ENCODE data around the gene ABHD17B. TPM values are rescaled to one million over a fixed set of nuclear protein-coding genes. Genes with fewer than 3 reads are reported as not detected.

ABHD17B gene
- total RNA-seq, 1 donor from 2014 or later, result 12.0 TPM

- intact Hi-C loops (cut with DNase I), result no loop called here
- Histone ChIP-seq H3K4me3 (no peak overlapping the region), H3K27ac (no peak overlapping the region), H3K36me3 (no peaks in the 10 kb centered on the region), H3K9me3 (peaks cover 9% of the 10 kb centered on the region), H3K4me1 (no peaks in the 10 kb centered on the region), H3K27me3 (no peaks in the 10 kb centered on the region)
- no peak for TF ChIP-seq CTCF (IDR thresholded peaks at IDR 0.05)
- no peak for DNase-seq (ENCODE audit: extremely low spot score in 2 of 2)
Measured at GRCh38 chr9:71875345-71875744, 35.6 kb downstream of the ABHD17B start.

DNA sequence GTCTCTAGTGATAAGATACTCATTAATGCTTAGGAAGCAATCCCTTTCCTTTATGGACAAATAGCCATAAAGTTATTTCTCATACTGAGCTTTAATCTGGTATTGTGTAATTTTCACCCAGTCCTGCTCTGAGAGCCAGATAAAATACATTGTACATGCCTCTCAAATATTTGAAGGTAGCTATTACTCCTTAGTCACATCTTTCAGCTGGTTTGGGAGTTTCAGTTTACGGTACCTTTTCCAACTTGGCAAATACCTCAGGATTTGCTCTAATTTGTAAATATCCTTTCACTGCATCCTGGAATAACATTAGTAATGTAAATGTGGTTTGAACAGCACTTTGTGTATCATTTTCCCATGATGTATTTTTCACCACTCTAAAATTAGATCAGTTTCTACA, 47.4 kb downstream of the ABHD17B start:
- Histone ChIP-seq H3K27me3 (no peaks in the 10 kb centered on the region), H3K4me1 (no peaks in the 10 kb centered on the region), H3K27ac (no peak overlapping the region), H3K4me3 (no peak overlapping the region), H3K36me3 (peaks cover 0 to 11% of the 10 kb centered on the region in 2 donors), H3K9me3 (peaks cover 8% of the 10 kb centered on the region)
- no peak for TF ChIP-seq POLR2AphosphoS5 (IDR thresholded peaks at IDR 0.05; ENCODE audit: insufficient read depth in 1 of 2, low read depth in 1 of 2)
- no peak for TF ChIP-seq POLR2A (IDR thresholded peaks at IDR 0.05)
- no peak for TF ChIP-seq CTCF (IDR thresholded peaks at IDR 0.05)
- DNase-seq (ENCODE audit: extremely low spot score in 2 of 2), result no peak
- intact Hi-C loops (cut with DNase I), result no loop called here

DNA sequence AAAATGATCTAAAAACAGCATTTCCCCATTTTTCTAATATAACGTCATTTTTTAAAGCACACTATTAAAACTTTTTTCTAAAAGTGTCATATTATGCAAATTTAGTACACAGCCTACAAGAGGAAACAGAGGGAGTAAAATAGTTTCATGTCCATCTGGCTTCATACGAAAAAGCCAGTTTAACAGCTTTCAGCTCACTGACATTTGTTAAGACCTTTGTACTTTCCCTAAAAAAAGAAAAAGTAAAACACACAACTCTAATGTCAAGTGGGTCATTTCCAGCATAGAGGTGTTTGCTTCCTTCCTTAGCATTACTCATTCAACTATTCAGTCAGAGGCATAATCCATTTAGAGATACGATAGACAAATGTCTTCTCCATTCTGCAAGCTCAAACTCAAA, 49.4 kb downstream of the ABHD17B start:
- no peaks in the 10 kb centered on the region for H3K27me3 ChIP-seq
- H3K36me3 ChIP-seq, result peaks cover 0 to 5% of the 10 kb centered on the region in 2 donors
- TF ChIP-seq CTCF (IDR thresholded peaks at IDR 0.05), result no peak
- no peak for TF ChIP-seq POLR2AphosphoS5 (IDR thresholded peaks at IDR 0.05; ENCODE audit: insufficient read depth in 1 of 2, low read depth in 1 of 2)
- no peak for TF ChIP-seq POLR2A (IDR thresholded peaks at IDR 0.05)
- intact Hi-C loops (cut with DNase I), result no loop called here
- no peak overlapping the region for H3K27ac ChIP-seq
- DNase-seq (ENCODE audit: extremely low spot score in 2 of 2), result no peak
- H3K9me3 ChIP-seq, result peaks cover 8% of the 10 kb centered on the region
- H3K4me1 ChIP-seq, result no peaks in the 10 kb centered on the region
- no peak overlapping the region for H3K4me3 ChIP-seq

GRCh38 chr9:71859939-71860338, 51.1 kb downstream of the ABHD17B start:
- Histone ChIP-seq H3K27ac (no peak overlapping the region), H3K9me3 (peaks cover 8% of the 10 kb centered on the region), H3K36me3 (no peaks in the 10 kb centered on the region), H3K4me3 (no peak overlapping the region), H3K4me1 (no peaks in the 10 kb centered on the region), H3K27me3 (no peaks in the 10 kb centered on the region)
- intact Hi-C loops (cut with DNase I), result no loop called here
- TF ChIP-seq POLR2A (IDR thresholded peaks at IDR 0.05) (no peak), CTCF (IDR thresholded peaks at IDR 0.05) (no peak), POLR2AphosphoS5 (IDR thresholded peaks at IDR 0.05; ENCODE audit: insufficient read depth in 1 of 2, low read depth in 1 of 2) (no peak)
- no peak for DNase-seq (ENCODE audit: extremely low spot score in 2 of 2)

DNA sequence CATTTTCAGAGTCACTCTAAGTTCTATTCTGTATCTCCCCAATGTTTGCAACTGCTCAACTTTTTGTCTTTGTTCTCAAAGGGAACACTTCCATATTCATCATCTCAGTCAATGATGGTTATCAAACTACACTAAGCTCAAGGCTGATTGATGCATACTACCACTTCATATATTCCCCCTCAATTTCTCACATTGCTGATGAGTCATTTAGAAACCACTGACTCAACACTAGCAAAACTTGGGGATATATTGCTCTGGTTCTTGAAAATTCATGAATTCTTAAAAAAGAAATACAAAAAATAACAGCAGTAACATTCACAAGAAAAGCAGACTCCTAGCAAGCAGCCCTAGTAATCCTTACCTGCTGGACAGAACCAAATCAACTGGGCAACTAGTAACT, 52.2 kb downstream of the ABHD17B start:
- Histone ChIP-seq H3K9me3 (peaks cover 8% of the 10 kb centered on the region), H3K27ac (no peak overlapping the region), H3K36me3 (no peaks in the 10 kb centered on the region), H3K4me3 (no peak overlapping the region), H3K27me3 (no peaks in the 10 kb centered on the region), H3K4me1 (no peaks in the 10 kb centered on the region)
- intact Hi-C loops (cut with DNase I), result no loop called here
- no peak for DNase-seq (ENCODE audit: extremely low spot score in 2 of 2)
- TF ChIP-seq POLR2A (IDR thresholded peaks at IDR 0.05), result no peak
- no peak for TF ChIP-seq CTCF (IDR thresholded peaks at IDR 0.05)
- TF ChIP-seq POLR2AphosphoS5 (IDR thresholded peaks at IDR 0.05; ENCODE audit: insufficient read depth in 1 of 2, low read depth in 1 of 2), result no peak
